Bronchial epithelial cell (primary cell): Measurements from ENCODE around the gene LRWD1. TPM values are rescaled to one million over a fixed set of nuclear protein-coding genes. Genes with fewer than 3 reads are reported as not detected.
"Not testable (repeated sequence)": the region's sequence is repeated elsewhere in the genome, so short reads cannot be mapped to it uniquely, and the experiment has no call there.

Source experiments
- DNase-seq: peaks from one replicate; pipeline ENCODE4 v3.0.0-alpha.2; 2010; ENCODE audit warnings: low read depth
- FAIRE-seq: peaks from 2 replicates; lab custom pipeline; 2011; peaks lifted over from hg19 to GRCh38; lab: Jason Lieb, UNC
- H3K27me3 ChIP-seq: 2 replicates; pipeline ENCODE4 v1.5.1; 2011; ENCODE audit warnings: low read length; ENCODE audit not compliant: control insufficient read depth, insufficient read depth
- H3K36me3 ChIP-seq: 2 replicates; pipeline ENCODE4 v1.5.1; 2011; ENCODE audit warnings: low read length; ENCODE audit not compliant: control insufficient read depth, insufficient read depth
- H3K4me3 ChIP-seq: 2 replicates; pipeline ENCODE4 v1.5.1; 2011; ENCODE audit warnings: mild to moderate bottlenecking, low read depth, low read length, control low read depth
- CTCF ChIP-seq: IDR thresholded peaks from 2 replicates; pipeline ENCODE4 v1.5.1; 2011; ENCODE audit warnings: mild to moderate bottlenecking, moderate library complexity, low read length, control low read depth, inconsistent platforms; ENCODE audit not compliant: insufficient read depth, severe bottlenecking
- total RNA-seq: library from RNA; depleted of rRNA; stranded (reverse); fragments of >200 nt; gene quantifications from 2 replicates; pipeline ENCODE4 v1.2.1, GENCODE V29; 2014

LRWD1 gene
- total RNA-seq, 1 donor from 2014 or later: 25.3 TPM

DNA sequence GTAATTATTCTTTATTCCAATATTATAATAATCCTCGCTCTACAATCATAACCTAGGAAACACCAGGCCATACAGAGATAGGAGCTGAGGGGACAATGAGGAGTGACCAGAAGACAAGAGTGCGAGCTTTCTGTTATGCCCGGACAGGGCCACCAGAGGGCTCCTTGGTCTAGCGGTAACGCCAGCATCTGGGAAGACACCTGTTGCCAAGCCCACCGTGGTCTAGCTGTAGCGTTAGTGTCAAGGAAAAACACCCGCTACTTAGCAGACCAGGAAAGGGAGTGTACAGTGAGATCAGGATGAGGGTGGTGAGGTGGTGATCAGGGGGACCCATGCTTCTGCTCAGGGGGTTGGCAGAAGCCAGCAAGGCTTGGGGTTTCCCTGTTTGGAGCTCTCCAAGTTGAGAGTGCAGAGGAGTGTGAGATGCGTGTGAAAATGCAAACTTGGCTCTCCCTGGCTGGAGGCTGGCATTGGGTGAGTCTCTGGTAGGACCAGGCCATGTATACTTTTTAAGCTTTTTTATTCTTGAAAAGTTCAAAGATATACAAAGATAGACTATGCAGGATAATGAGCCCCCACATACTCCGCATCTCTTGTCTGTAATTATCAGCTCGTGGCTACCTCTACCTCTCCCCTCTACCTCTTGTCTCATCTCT, 15.3 kb downstream of the LRWD1 start:
- not testable (repeated sequence) for FAIRE-seq, H3K36me3 ChIP-seq, H3K27me3 ChIP-seq, DNase-seq, H3K4me3 ChIP-seq
- TF ChIP-seq CTCF: peak; percentile 46

DNA sequence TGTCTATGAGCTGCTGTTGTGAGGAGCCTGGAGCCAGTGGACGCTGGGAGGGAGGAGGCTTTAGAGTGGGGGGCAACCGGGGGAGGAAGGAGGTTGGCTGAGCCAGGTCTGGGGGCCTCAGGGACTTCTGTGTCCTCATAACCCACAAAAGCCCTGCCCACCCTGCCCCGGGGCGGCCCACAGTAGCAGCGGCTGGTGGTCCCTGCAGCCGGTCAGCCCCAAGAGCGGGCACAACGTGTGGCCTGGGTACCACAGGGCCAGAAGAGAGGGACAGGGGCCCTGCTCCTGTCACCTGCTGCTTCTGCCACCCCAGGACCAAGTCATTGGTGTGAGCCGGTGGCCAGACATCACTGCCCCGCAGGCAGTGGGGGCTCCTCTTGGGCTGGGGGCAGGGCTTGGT, 17.2 kb downstream of the LRWD1 start:
- not testable (repeated sequence) for DNase-seq, H3K36me3 ChIP-seq, H3K27me3 ChIP-seq, FAIRE-seq, H3K4me3 ChIP-seq

DNA sequence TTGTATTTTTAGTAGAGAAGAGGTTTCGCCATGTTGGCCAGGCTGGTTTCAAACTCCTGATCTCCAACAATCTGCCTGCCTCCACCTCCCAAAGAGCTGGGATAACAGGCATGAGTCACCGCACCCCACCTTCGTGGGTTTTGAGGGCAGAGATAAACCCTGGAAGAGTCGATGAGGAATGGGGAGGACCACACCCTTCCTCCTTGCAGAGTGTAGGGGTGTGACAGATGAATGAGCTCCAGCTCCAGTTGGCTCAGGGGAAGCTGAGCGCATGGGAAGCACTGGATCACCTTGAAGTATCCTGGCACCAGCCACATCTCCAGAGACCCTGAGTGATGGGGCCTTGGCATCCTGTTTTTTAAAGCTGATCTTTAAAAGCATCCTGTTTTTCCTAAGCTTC, 19.5 kb downstream of the LRWD1 start:
- not testable (repeated sequence) for H3K4me3 ChIP-seq, H3K36me3 ChIP-seq, DNase-seq, FAIRE-seq, H3K27me3 ChIP-seq

DNA sequence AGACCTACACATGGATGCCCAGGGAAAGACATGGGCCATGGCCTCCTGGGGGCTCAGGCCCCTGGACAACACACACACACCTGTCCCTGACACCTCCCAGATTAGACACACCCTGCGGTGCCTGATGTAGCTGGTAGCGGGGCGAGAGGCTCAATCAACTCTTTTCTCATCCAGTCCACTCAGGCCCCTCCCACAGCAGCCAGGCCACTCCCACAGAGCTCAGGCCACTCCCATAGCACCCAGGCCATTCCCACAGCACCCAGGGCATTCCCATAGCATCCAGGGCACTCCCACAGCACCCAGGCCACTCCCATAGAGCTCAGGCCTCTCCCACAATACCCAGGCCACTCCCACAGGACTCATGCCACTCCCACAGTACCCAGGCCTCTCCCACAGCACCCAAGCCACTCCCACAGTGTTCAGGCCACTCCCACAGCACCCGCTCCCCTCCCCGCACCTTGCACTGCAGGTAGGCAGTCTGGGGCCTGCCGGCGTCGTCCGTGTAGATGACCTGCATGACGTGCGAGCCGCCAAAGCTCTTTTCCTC, 25.8 kb downstream of the LRWD1 start:
- DNase-seq, FAIRE-seq: not testable (repeated sequence)

DNA sequence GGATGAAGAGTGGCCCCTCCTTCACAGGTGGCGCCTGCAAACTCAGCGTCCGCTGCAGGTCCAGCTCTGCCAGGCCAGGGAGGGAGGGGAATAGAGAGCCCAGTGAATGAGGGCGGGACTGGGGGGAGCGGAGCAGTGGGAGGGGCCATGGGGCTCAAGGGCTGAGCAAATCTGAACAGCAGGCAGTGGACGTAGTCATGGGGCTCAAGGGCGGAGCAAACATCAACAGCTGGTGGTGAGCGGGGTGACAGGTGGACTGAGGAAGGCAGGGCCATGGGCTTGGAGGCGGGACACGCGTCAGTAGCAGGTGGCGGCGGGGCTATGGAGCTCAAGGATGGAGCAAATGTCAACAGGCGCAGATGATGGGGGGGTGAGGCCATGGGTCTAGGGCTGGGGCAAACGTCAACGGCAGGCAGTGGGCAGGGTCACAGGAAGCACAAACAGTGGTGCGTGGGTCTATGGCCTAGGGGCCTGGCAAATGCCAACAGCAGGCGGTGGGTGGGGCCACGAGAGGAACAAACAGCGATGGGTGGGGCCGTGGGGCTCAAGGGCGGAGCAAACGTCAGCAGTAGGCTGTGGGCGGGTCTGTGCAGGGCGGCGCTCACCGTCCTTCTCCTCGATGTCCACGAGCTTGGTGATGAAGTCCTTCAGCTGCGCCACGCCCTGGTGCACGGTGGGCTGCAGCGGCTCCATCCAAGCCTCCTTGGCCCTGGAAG, 28.6 kb downstream of the LRWD1 start:
- H3K36me3 ChIP-seq, FAIRE-seq, H3K4me3 ChIP-seq, DNase-seq, H3K27me3 ChIP-seq: not testable (repeated sequence)

More for the DNA sequence above, 25.8 kb downstream of the LRWD1 start:
- not testable (repeated sequence) for H3K4me3 ChIP-seq, H3K27me3 ChIP-seq, H3K36me3 ChIP-seq

DNA sequence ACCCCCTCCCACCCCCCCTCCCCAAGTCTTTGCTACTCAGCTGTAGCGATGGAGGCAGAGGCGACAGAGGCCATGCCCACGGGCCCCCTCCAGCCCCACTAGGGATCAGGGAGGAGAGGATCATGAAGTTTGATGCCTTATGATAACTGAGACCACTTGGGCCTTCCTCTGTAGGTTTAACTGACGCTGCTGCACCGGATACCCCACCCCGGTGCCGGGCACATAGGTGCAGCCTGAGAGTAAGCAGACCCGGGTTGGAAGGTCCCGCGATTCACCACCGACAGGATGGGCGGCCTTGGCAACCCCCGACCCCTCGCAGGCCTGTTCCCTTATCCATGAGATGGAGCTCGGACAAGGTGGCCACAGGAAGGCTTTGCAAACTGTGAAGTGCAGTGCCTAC, 29.2 kb downstream of the LRWD1 start:
- FAIRE-seq, H3K27me3 ChIP-seq, H3K4me3 ChIP-seq, DNase-seq, H3K36me3 ChIP-seq: not testable (repeated sequence)

DNA sequence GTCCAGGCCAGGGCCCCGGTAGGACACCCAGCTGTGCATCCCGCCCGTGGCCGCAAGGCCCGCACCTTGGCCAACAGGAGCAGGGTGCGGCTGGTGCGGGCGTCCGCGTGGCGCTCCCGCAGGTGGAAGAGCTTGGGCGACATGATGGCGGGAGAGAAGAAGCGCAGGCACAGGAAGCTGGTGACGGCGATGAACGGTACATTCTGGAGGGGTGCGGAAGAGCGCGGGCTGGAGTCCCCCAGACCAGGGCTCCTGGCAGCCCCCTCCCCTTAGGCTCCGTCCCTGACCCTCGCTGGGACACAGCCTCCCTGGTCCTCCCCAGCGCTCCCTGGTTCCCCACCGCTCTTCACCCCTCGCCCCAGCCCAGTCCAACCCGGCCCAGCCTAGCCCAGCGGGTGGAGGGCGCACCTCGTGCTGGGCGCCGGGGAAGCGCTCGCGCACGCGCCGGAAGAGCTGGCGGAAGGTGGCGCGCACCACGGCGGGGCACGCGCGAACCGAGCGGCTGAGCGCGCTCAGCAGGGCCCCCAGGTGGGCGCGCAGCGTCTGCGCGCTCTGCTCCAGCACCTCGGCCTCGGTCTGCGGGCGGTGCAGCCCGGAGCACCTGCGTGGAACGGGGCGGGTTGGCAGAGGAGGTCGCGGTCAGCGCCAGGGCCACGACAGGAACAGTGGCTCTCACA, 29.8 kb downstream of the LRWD1 start:
- not testable (repeated sequence) for FAIRE-seq, DNase-seq, H3K27me3 ChIP-seq, H3K36me3 ChIP-seq, H3K4me3 ChIP-seq

DNA sequence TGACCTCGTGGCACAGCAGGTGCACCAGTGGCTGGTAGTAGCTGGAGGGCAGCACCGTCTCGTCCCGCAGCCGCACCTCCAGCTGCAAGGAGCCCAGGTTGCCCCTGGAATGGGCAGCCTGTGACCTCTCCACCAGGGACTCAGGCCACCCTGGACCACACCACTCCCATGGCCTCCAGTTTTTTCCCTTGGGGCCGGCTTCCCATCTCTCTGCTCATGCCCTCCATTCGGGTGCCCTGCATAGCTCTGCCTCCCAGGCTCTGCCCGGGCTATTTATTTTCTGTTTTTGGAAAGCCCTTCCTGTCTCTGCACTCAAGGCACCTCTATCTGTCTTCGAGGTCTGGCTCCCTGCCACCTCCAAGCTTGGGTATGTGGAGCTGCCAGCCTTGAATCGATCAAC, 32.1 kb downstream of the LRWD1 start:
- not testable (repeated sequence) for H3K4me3 ChIP-seq, H3K36me3 ChIP-seq, H3K27me3 ChIP-seq, FAIRE-seq, DNase-seq

GRCh38 chr7:102497308-102497707, 32.5 kb downstream of the LRWD1 start:
- not testable (repeated sequence) for H3K4me3 ChIP-seq, H3K27me3 ChIP-seq, H3K36me3 ChIP-seq, FAIRE-seq, DNase-seq

DNA sequence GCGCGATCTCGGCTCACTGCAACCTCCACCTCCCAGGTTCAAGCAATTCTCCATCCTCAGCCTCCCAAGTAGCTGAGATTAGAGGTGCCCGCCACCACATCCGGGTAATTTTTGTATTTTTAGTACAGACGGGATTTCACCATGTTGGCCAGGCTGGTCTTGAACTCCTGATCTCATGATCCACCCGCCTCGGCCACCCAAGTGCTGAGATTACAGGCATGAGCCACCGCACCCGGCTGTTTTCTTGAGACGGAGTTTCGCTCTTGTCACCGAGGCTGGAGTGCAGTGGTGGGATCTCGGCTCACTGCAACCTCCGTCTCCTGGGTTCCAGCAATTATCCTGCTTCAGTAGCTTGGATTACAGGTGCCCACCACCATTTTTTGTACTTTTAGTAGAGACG, 33.5 kb downstream of the LRWD1 start:
- not testable (repeated sequence) for H3K4me3 ChIP-seq, H3K27me3 ChIP-seq, H3K36me3 ChIP-seq, DNase-seq, FAIRE-seq

GRCh38 chr7:102503141-102503540, 38.4 kb downstream of the LRWD1 start:
- H3K4me3 ChIP-seq, H3K36me3 ChIP-seq, DNase-seq, H3K27me3 ChIP-seq, FAIRE-seq: not testable (repeated sequence)

DNA sequence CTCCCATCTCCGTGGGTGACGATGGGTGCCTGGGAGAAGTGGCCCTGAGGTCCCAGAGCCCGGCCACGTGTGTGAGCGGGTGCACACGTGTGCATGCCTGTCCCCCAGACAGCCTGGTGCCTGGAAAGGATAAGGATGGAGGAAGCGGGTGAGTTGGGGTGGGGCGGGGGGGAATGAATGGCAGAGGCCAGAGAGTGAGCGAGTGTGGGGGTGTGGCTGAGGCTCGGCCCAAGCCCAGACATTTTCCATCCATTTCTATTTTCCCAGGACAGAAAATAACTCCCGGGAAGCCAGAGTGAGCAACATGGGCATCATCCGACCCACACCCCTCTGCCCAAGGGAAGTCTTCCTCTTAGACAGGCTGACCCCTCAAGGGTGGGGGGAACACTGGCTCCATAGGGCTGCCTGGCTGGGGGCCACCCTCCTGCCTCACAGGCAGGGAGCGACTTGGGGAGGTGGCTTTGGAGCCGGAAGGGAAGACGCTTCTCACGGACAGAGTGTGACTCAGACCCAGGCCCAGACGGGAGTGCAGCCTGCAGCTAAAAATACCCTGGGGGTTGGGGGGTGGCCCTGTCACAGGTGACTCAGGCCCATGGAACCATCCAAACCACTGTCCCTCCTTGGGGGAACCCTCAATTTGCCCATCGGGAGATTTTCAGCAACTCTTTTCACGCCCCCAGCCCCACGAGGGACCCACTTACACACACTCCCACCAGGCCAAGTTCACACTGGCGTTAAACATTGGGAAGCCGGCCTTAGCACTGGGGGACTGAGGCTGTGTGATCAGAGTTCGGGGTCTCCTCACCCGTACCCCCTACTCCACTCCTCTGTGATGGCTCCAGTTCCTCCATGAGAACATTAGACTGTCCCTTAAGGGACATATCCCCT, 40.8 kb downstream of the LRWD1 start:
- not testable (repeated sequence) for DNase-seq, H3K36me3 ChIP-seq, H3K27me3 ChIP-seq, FAIRE-seq, H3K4me3 ChIP-seq
